Thyroid gland (tissue), 4 donors: Measurements from ENCODE around the gene SLC25A52. TPM values are rescaled to one million over a fixed set of nuclear protein-coding genes. Genes with fewer than 3 reads are reported as not detected.

Source experiments
- DNase-seq, 2 donors: peaks; one replicate each; pipeline ENCODE4 v3.0.0-alpha.2; 2019
- H3K27ac ChIP-seq, 3 donors: fragments of 200-600 bp; sonication (generic); 1 replicate in 2 of 3; 2 replicates in 1 of 3; pipeline ENCODE4 v1.5.1; 2016 to 2019; ENCODE audit warnings: mild to moderate bottlenecking in 1 of 3, moderate library complexity in 1 of 3
- H3K27me3 ChIP-seq: fragments of 200-600 bp; sonication (generic); one replicate; pipeline ENCODE4 v1.5.1; 2019
- H3K36me3 ChIP-seq, 2 donors: fragments of 200-600 bp; sonication (generic); one replicate each; pipeline ENCODE4 v1.5.1; 2016 to 2019
- H3K4me1 ChIP-seq, 2 donors: fragments of 200-600 bp; sonication (generic); one replicate each; pipeline ENCODE4 v1.5.1; 2017 to 2019
- H3K4me3 ChIP-seq, 3 donors: fragments of 200-600 bp; sonication (generic); replicated peaks in 1 of 3; 1 replicate in 2 of 3; 2 replicates in 1 of 3; pipeline ENCODE4 v1.5.1; 2016; ENCODE audit warnings: mild to moderate bottlenecking in 1 of 3
- H3K9me3 ChIP-seq: fragments of 200-600 bp; sonication (generic); one replicate; pipeline ENCODE4 v1.5.1; 2017
- POLR2A ChIP-seq, 2 donors: fragments of 450-650 bp; IDR thresholded peaks; one replicate each; pipeline ENCODE4 v1.6.1; 2017; ENCODE audit warnings: antibody characterized with exemption in 2 of 2, mild to moderate bottlenecking in 2 of 2, moderate library complexity in 1 of 2
- WGBS, 2 donors: methylation state at CpG; one replicate each; pipeline ENCODE4 v1.1.5; 2017; 5-methylcytosine and 5-hydroxymethylcytosine counted together
- intact Hi-C: fragments of 100-400 bp; cut with DNase I; formaldehyde crosslinking; loops from one replicate; pipeline ENCODE4 v1.15.1; 2023
- total RNA-seq, 4 donors: library from RNA; depleted of rRNA; stranded (reverse); fragments of >200 nt; gene quantifications; one replicate each; pipeline ENCODE4 v1.2.3, GENCODE V29; 2016
- TF ChIP-seq, protein P1 (sequence below), 6 experiments: fragments of 200-600 bp in 3 of 6; fragments of 450-650 bp in 3 of 6; sonication (generic) in 3 of 6; IDR thresholded peaks; one replicate each; pipeline ENCODE4 v1.5.1; 2016 to 2019; ENCODE audit warnings: antibody characterized with exemption in 6 of 6, mild to moderate bottlenecking in 2 of 6, inconsistent platforms in 1 of 6, moderate library complexity in 1 of 6

SLC25A52 gene
- total RNA-seq, 4 donors from 2014 or later = 1.2 TPM; not detected in 3

DNA sequence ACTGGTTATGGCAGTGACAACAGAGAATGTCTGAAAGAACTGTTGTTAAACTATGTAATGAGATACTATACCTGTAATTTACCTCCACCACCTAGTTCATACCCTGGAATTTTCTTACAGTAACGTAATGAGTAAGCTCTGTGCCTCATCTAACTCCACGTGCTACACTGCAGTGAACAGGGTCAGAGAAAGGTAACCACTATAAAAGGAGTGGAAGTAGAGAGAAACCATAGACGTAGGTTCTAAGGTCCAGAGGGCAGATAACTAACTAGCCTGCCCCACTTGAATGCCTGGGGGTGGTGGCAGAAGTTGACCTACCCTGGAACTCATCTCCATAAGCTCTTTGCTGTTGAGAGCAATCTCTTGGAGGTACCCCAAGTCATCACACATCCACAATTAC lies 44.3 kb downstream of the SLC25A52 start:
- Histone ChIP-seq H3K9me3 (no peaks in the 10 kb centered on the region), H3K27me3 (no peaks in the 10 kb centered on the region), H3K4me3 (no peak overlapping the region), H3K27ac (no peak overlapping the region), H3K4me1 (no peaks in the 10 kb centered on the region), H3K36me3 (no peaks in the 10 kb centered on the region)
- TF ChIP-seq POLR2A (IDR thresholded peaks at IDR 0.05) = no peak
- TF ChIP-seq, protein P1, sequence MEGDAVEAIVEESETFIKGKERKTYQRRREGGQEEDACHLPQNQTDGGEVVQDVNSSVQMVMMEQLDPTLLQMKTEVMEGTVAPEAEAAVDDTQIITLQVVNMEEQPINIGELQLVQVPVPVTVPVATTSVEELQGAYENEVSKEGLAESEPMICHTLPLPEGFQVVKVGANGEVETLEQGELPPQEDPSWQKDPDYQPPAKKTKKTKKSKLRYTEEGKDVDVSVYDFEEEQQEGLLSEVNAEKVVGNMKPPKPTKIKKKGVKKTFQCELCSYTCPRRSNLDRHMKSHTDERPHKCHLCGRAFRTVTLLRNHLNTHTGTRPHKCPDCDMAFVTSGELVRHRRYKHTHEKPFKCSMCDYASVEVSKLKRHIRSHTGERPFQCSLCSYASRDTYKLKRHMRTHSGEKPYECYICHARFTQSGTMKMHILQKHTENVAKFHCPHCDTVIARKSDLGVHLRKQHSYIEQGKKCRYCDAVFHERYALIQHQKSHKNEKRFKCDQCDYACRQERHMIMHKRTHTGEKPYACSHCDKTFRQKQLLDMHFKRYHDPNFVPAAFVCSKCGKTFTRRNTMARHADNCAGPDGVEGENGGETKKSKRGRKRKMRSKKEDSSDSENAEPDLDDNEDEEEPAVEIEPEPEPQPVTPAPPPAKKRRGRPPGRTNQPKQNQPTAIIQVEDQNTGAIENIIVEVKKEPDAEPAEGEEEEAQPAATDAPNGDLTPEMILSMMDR (IDR thresholded peaks at IDR 0.05) = no peak
- 84 to 88% methylated on average over 3 of the region's 3 CpGs for whole genome bisulfite sequencing, 2 donors
- no peak for DNase-seq
- intact Hi-C loops = no loop called here

DNA sequence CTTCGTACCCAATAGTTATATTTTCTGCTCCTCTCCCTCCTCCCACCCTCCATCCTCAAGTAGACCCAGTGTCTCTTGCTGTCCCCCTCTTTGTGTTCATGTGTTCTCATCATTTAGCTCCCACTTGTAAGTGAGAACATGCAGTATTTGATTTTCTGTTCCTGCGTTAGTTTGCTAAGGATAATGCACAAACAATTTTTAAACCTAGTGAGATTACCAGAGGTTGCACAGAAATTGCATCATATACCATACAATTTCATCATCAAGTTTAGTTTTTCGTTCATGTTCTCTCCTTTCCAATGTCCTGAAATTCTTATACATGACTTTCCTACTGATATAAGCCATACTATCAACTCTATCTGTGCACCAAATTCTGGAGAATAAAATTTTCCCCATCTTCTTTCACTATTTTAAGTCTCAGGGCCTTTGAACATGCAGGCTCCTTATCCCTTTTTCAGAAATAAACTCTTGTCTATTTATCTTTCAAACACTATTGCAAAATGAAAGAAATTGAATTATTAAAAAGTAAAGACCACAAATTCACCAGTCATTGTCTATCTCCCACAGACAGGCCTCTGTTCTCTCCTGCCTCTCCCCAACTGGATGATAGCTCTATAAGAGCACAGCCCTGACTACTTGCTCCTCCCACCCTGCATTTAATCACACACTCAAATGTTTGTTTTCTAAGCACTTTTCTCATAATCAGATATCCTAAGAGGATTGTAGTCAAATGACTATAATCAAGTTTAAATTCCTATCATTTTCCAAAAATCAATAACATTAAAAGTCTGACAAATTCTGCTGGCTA lies 49.1 kb downstream of the SLC25A52 start:
- Histone ChIP-seq H3K4me3 (no peak overlapping the region), H3K36me3 (no peaks in the 10 kb centered on the region), H3K27me3 (no peaks in the 10 kb centered on the region), H3K27ac (no peak overlapping the region), H3K9me3 (no peaks in the 10 kb centered on the region), H3K4me1 (no peaks in the 10 kb centered on the region)
- no peak for TF ChIP-seq POLR2A (IDR thresholded peaks at IDR 0.05)
- TF ChIP-seq, protein P1 (IDR thresholded peaks at IDR 0.05) = no peak
- DNase-seq = no peak
- 86 to 90% methylated on average over 3 of the region's 3 CpGs for WGBS, 2 donors
- intact Hi-C loops = no loop called here

DNA sequence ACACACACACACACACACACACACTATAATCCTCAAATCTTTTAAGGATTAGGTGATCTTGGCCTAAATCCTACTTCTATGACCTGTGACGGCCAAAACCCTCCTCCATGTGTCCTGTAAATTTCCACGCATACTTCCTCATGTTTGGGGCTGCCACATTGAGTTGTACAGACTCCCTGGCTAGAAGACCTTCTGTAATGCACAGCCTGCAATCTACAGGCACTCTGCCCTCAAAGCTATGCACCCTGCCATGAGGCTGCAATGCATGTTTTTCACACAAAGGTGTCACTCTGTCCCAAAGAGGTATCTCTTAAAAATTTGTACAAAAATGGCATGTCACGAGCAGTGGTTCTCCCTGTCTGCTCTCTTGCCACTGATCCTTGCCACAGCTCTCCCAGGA lies 49.9 kb downstream of the SLC25A52 start:
- TF ChIP-seq, protein P1 (IDR thresholded peaks at IDR 0.05) = no peak
- no peak for TF ChIP-seq POLR2A (IDR thresholded peaks at IDR 0.05)
- no peaks in the 10 kb centered on the region for H3K4me1 ChIP-seq
- no peaks in the 10 kb centered on the region for H3K9me3 ChIP-seq
- H3K27me3 ChIP-seq = no peaks in the 10 kb centered on the region
- intact Hi-C loops = no loop called here
- H3K36me3 ChIP-seq = no peaks in the 10 kb centered on the region
- no peak for DNase-seq
- no peak overlapping the region for H3K4me3 ChIP-seq
- H3K27ac ChIP-seq = no peak overlapping the region
- 82 to 85% methylated on average over 3 of the region's 3 CpGs for whole genome bisulfite sequencing, 2 donors

Other genes with a start within 250 kb of the SLC25A52 start
- not detected for gene TTR, start 169.0 kb downstream of the SLC25A52 start, total RNA-seq
- gene B4GALT6, start 76.3 kb downstream of the SLC25A52 start, total RNA-seq = 1 to 10 TPM; 1.3 to 2.6 (median 2.5) TPM
- gene TRAPPC8, start 182.2 kb upstream of the SLC25A52 start, total RNA-seq = 10 to 100 TPM; 45.9 to 96.8 (median 61.8) TPM